Ramos (cell line): ENCODE results near the gene SMLR1.

Source experiments
- in situ Hi-C: fragments of 300-500 bp; cut with MboI; formaldehyde crosslinking; loops from one replicate; pipeline ENCODE4 v1.14.3; 2022; ENCODE audit warnings: low sequenced_read_pairs; ENCODE audit not compliant: unreplicated experiment

SMLR1 gene

GRCh38 chr6:130848945-130849344, 21.7 kb downstream of the SMLR1 start:
- in situ Hi-C loops, result no loop called here

- in situ Hi-C loops, result no loop called here
These were observed 22.4 kb downstream of the SMLR1 start for GRCh38 chr6:130849594-130849993.

- in situ Hi-C loops, result no loop called here
These were observed 23.8 kb downstream of the SMLR1 start for GRCh38 chr6:130851026-130851425.

GRCh38 chr6:130852844-130853554, 25.8 kb downstream of the SMLR1 start:
- in situ Hi-C loops, result no loop called here

- in situ Hi-C loops, result no loop called here
These were observed 26.5 kb downstream of the SMLR1 start for GRCh38 chr6:130853555-130854183.

- in situ Hi-C loops, result no loop called here
These were observed 30.8 kb downstream of the SMLR1 start for GRCh38 chr6:130858054-130858453.

GRCh38 chr6:130858498-130859160, 31.4 kb downstream of the SMLR1 start:
- in situ Hi-C loops, result no loop called here

GRCh38 chr6:130859161-130859867, 32.1 kb downstream of the SMLR1 start:
- in situ Hi-C loops, result no loop called here

GRCh38 chr6:130862370-130862769, 35.2 kb downstream of the SMLR1 start:
- in situ Hi-C loops, result no loop called here

- in situ Hi-C loops, result no loop called here
These were observed 36.4 kb downstream of the SMLR1 start for GRCh38 chr6:130863415-130864230.

- in situ Hi-C loops, result no loop called here
These were observed 37.1 kb downstream of the SMLR1 start for GRCh38 chr6:130864344-130864743.

GRCh38 chr6:130865793-130866192, 38.6 kb downstream of the SMLR1 start:
- in situ Hi-C loops, result no loop called here

- in situ Hi-C loops, result no loop called here
These were observed 42.5 kb downstream of the SMLR1 start for GRCh38 chr6:130869681-130870080.

- in situ Hi-C loops, result no loop called here
These were observed 43.1 kb downstream of the SMLR1 start for GRCh38 chr6:130870179-130870880.

GRCh38 chr6:130872250-130873095, 45.3 kb downstream of the SMLR1 start:
- in situ Hi-C loops, result no loop called here

GRCh38 chr6:130873746-130874145, 46.5 kb downstream of the SMLR1 start:
- in situ Hi-C loops, result no loop called here

- in situ Hi-C loops, result loop anchor here (25.0 kb wide), 1 partner anchor 657 kb away; no protein-coding TSS in a partner anchor
These were observed 52.6 kb downstream of the SMLR1 start for GRCh38 chr6:130879826-130880225.

GRCh38 chr6:130882370-130882769, 55.2 kb downstream of the SMLR1 start:
- in situ Hi-C loops, result loop anchor here (25.0 kb wide), 1 partner anchor 655 kb away; no protein-coding TSS in a partner anchor
